HG03097 (cell line): ENCODE measurements around the gene AKAP9.
"Not testable (repeated sequence)": the region's sequence is repeated elsewhere in the genome, so short reads cannot be mapped to it uniquely, and the experiment has no call there.

Experiments
- ATAC-seq: cut with Tn5 transposase; IDR thresholded peaks from one replicate; pipeline ENCODE4 v1.9.1; 2021; ENCODE audit not compliant: unreplicated experiment, low FRiP score

The AKAP9 gene

GRCh38 chr7:91999631-92000565 lies 59.2 kb downstream of the AKAP9 start:
- no peak for ATAC-seq

GRCh38 chr7:92002720-92003119 lies 62.1 kb downstream of the AKAP9 start:
- no peak for ATAC-seq

- ATAC-seq = no peak
Observed at GRCh38 chr7:92006046-92006445, 65.4 kb downstream of the AKAP9 start.

GRCh38 chr7:92010215-92010614 lies 69.6 kb downstream of the AKAP9 start:
- no peak for ATAC-seq

GRCh38 chr7:92013611-92014010 lies 72.9 kb downstream of the AKAP9 start:
- ATAC-seq = no peak

GRCh38 chr7:92020636-92021035 lies 80.0 kb downstream of the AKAP9 start:
- no peak for ATAC-seq

- ATAC-seq = no peak
Observed at GRCh38 chr7:92025260-92025659, 84.6 kb downstream of the AKAP9 start.

GRCh38 chr7:92026635-92027034 lies 86.0 kb downstream of the AKAP9 start:
- not testable (repeated sequence) for ATAC-seq

- ATAC-seq = not testable (repeated sequence)
Observed at GRCh38 chr7:92027128-92027527, 86.5 kb downstream of the AKAP9 start.

- ATAC-seq = no peak
Observed at GRCh38 chr7:92028226-92028625, 87.6 kb downstream of the AKAP9 start.

GRCh38 chr7:92028686-92029085 lies 88.0 kb downstream of the AKAP9 start:
- no peak for ATAC-seq

GRCh38 chr7:92034116-92034515 lies 93.5 kb downstream of the AKAP9 start:
- no peak for ATAC-seq

GRCh38 chr7:92035576-92035975 lies 94.9 kb downstream of the AKAP9 start:
- no peak for ATAC-seq

GRCh38 chr7:92039900-92040299 lies 99.2 kb downstream of the AKAP9 start:
- no peak for ATAC-seq

- no peak for ATAC-seq
Observed at GRCh38 chr7:92042056-92042737, 101.5 kb downstream of the AKAP9 start.

GRCh38 chr7:92043098-92043497 lies 102.4 kb downstream of the AKAP9 start:
- ATAC-seq = no peak

GRCh38 chr7:92043637-92044036 lies 103.0 kb downstream of the AKAP9 start:
- no peak for ATAC-seq

- ATAC-seq = no peak
Observed at GRCh38 chr7:92044148-92044547, 103.5 kb downstream of the AKAP9 start.

- ATAC-seq = no peak
Observed at GRCh38 chr7:92044940-92045339, 104.3 kb downstream of the AKAP9 start.

- no peak for ATAC-seq
Observed at GRCh38 chr7:92051655-92052054, 111.0 kb downstream of the AKAP9 start.

- no peak for ATAC-seq
Observed at GRCh38 chr7:92052159-92052558, 111.5 kb downstream of the AKAP9 start.

- ATAC-seq = no peak
Observed at GRCh38 chr7:92052684-92053083, 112.0 kb downstream of the AKAP9 start.
